BJ (cell line): Measurements from ENCODE around the gene CREB3L2. TPM values are rescaled to one million over a fixed set of nuclear protein-coding genes. Genes with fewer than 3 reads are reported as not detected.

Experiments
- CTCF ChIA-PET: fragments of 350-600 bp; formaldehyde crosslinking; extraction: SDS; loops from one replicate; lab custom pipeline; 2021; ENCODE audit warnings: antibody characterized with exemption, inconsistent platforms; lab: Yijun Ruan, JAX
- POLR2A ChIA-PET: fragments of 300-600 bp; sonication (Branson Sonifier 250); formaldehyde crosslinking; extraction: SDS; loops from one replicate; lab custom pipeline; 2021; ENCODE audit warnings: antibody characterized with exemption; lab: Charles Lee
- DNase-seq: peaks from one replicate; pipeline ENCODE4 v3.0.0-alpha.2; 2011; ENCODE audit warnings: low read depth
- H3K27me3 ChIP-seq: 2 replicates; pipeline ENCODE4 v1.6.0; 2011; ENCODE audit warnings: low read length; ENCODE audit not compliant: control insufficient read depth, insufficient read depth
- H3K36me3 ChIP-seq: 2 replicates; pipeline ENCODE4 v1.5.1; 2011; ENCODE audit warnings: low read length; ENCODE audit not compliant: control insufficient read depth, insufficient read depth
- H3K4me3 ChIP-seq: 2 replicates; pipeline ENCODE4 v1.5.1; 2011; ENCODE audit warnings: low read depth, mild to moderate bottlenecking, control low read depth, low read length
- polyA plus RNA-seq: library from polyadenylated mRNA; depleted of rRNA; stranded (reverse); fragments of >200 nt; gene quantifications from 2 replicates; pipeline ENCODE4 v1.2.3, GENCODE V29; 2011
- TF ChIP-seq, protein P1 (sequence below): IDR thresholded peaks from 2 replicates; pipeline ENCODE4 v1.5.1; 2011; ENCODE audit warnings: low read depth, mild to moderate bottlenecking, control low read depth, inconsistent platforms, low read length, moderate library complexity; ENCODE audit not compliant: insufficient read depth

CREB3L2 gene
- polyA plus RNA-seq, 1 experiment = 62.2 TPM

DNA sequence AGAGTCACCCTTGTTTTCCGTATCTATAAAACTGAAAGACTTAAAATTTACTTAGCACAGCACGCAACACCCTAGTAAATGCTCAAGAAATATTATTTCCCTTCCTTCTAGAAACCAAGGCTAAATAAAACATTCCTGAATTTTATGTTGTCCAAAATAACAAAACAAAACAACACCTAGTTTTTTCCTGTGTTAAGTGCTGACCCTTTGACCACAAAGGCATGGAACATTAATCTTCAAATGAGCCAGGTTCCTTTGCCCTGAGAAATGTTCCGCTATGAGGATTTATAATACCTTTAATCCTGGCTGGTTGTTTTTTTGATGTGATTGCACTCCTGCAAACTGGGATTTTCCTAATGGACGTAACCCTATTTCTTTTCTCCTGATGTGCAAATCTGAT, 126.1 kb downstream of the CREB3L2 start:
- H3K36me3 ChIP-seq = peaks cover 9% of the 10 kb centered on the region; the same call in 1 of the 2 replicates
- ChIA-PET CTCF (interaction anchor here (1.5 kb wide), 1 partner anchor 24 kb away, joined by 4 read pairs; no protein-coding TSS in a partner anchor), POLR2A (no interaction called here)
- H3K4me3 ChIP-seq = no peak overlapping the region
- DNase-seq = no peak
- TF ChIP-seq, protein P1, sequence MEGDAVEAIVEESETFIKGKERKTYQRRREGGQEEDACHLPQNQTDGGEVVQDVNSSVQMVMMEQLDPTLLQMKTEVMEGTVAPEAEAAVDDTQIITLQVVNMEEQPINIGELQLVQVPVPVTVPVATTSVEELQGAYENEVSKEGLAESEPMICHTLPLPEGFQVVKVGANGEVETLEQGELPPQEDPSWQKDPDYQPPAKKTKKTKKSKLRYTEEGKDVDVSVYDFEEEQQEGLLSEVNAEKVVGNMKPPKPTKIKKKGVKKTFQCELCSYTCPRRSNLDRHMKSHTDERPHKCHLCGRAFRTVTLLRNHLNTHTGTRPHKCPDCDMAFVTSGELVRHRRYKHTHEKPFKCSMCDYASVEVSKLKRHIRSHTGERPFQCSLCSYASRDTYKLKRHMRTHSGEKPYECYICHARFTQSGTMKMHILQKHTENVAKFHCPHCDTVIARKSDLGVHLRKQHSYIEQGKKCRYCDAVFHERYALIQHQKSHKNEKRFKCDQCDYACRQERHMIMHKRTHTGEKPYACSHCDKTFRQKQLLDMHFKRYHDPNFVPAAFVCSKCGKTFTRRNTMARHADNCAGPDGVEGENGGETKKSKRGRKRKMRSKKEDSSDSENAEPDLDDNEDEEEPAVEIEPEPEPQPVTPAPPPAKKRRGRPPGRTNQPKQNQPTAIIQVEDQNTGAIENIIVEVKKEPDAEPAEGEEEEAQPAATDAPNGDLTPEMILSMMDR = no peak
- no peaks in the 10 kb centered on the region for H3K27me3 ChIP-seq

DNA sequence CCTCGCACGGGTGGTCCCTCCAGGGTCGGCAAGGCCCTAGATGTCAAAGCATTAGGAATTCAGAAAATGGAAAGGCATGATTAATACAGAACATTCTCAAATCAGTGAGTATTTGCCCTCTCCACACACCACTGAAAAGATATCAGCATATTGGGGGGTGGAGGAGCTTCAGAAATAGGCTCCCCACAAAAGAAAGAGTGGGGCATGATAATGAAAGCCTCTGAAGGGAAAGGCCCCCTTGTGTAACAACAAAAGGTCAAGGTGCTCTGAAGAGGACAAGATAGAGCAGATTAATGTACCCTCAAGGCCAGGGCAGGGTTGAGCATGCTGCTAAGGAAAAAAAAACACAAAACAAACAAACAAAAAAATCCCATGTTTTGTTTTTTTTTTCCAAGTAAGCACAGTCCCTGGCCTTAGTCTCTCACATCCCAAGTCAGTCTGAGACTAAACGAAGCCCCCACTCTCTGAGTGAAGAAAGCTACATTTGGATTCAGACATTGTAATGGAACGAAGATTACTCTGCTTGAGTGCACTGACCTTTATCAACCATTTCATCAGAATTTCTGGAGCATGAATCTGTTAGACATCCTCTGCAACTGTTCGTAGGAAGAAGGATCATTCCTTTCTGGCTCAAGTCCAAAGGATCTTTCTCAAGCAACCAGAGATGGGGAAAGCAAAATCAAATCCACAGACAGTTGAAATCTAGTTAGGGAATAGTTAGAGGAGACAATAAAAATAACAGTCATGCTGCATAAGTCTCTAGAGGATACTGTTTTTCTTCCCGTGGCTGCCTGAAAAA, 127.7 kb downstream of the CREB3L2 start:
- TF ChIP-seq, protein P1 = no peak
- Histone ChIP-seq H3K4me3 (no peak overlapping the region), H3K27me3 (no peaks in the 10 kb centered on the region), H3K36me3 (peaks cover 3% of the 10 kb centered on the region; the same call in 1 of the 2 replicates)
- CTCF ChIA-PET = interaction anchor here (0.5 to 1.5 kb wide), 6 partner anchors 9 to 258 kb away, joined by 3 to 4 read pairs (median 4); no protein-coding TSS in a partner anchor
- POLR2A ChIA-PET = no interaction called here
- DNase-seq = peak; percentile 77

DNA sequence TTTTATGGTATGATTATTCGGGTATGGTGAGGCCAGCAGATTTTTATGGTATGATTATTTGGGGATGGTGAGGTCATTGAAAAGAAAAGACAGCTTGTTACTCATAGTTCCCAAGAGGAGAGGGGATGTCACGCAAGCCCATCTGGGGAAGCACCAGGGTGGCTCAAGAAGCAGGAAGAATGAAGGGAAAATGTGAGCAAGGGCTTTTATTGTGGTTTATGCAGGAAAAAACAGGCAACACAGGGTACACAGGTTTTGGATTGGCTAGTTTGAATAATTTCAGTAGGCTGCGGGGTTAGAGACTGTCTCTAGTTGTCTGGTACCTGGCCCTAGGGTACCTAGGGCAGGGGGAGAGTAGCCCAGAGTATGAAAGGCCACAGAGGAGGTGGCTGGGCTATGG, 128.4 kb downstream of the CREB3L2 start:
- POLR2A ChIA-PET = no interaction called here
- Histone ChIP-seq H3K4me3 (no peak overlapping the region), H3K36me3 (peaks cover 3% of the 10 kb centered on the region; the same call in 1 of the 2 replicates), H3K27me3 (no peaks in the 10 kb centered on the region)
- TF ChIP-seq, protein P1 = no peak
- CTCF ChIA-PET = interaction anchor here (1.1 to 1.5 kb wide), 3 partner anchors 9 to 217 kb away, joined by 3 to 4 read pairs (median 3); no protein-coding TSS in a partner anchor
- peak; percentile 74 for DNase-seq

DNA sequence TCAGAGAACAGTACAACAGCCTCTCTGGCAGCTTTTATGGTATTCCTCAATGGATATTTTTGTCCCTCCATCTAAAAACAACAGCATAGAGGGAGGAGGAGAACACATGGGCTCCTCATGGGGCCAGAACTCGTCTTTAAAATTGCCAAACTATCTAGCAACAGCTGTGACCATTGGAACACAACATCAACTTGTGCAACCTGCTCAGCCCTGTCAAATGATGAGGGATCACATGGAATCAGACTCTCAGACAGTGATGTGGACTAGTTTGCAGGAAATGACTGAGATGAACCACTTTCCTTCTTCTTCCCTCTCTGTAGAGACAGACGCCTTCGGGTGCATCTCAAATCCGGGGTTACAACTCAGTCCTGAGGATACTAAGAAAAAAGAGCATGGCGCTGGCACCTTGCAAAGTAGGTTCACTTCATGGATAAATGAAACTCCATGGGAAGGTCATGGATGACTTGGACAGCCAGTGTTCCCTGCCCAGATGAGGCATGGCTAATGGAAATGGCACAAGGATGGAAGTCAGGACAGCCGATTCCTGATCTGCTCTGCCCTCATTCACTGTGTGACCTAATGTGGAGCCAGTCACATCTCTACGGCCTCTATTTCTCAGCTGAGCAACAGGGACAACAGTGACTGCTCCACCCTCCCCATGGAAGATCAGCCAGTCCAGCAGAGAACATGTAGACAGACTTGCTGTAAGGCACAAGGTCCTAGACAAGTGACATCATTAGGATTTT, 130.5 kb downstream of the CREB3L2 start:
- peak; percentile 28 for DNase-seq
- POLR2A ChIA-PET = no interaction called here
- TF ChIP-seq, protein P1 = no peak
- Histone ChIP-seq H3K36me3 (0 out of 2 replicates have a peak, but pooled peaks cover 3% of the 10 kb centered on the region), H3K4me3 (no peak overlapping the region), H3K27me3 (no peaks in the 10 kb centered on the region)
- CTCF ChIA-PET = interaction anchor here (0.8 to 1.5 kb wide), 2 partner anchors 132 to 215 kb away, joined by 4 read pairs; no protein-coding TSS in a partner anchor

DNA sequence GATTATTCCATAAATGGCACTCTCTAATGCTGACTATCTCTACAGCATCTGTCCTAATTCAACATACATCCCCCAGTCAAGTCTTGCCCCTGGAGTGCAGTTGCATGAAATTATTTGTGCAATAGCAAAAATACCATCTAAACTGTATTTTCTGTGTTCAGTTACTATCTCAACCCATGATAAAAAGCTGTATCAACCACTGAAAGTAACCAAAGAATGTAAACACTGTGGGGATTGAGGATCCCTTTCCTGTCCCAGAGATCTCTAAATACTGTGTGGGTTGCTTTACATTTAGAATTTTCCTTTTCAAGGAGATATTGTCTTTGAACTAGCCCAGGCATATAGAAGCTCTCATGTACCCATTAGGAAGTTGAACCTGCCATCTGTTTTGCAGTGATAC, 131.2 kb downstream of the CREB3L2 start:
- H3K4me3 ChIP-seq = no peak overlapping the region
- no peaks in the 10 kb centered on the region for H3K27me3 ChIP-seq
- 0 out of 2 replicates have a peak, but pooled peaks cover 3% of the 10 kb centered on the region for H3K36me3 ChIP-seq
- ChIA-PET POLR2A (no interaction called here), CTCF (interaction anchor here (0.8 to 1.5 kb wide), 3 partner anchors 9 to 215 kb away, joined by 3 to 4 read pairs (median 4); no protein-coding TSS in a partner anchor)
- no peak for DNase-seq
- TF ChIP-seq, protein P1 = no peak
